Heart left ventricle (tissue), 16 donors: ENCODE results near the gene TPST1. TPM values are rescaled to one million over a fixed set of nuclear protein-coding genes. Genes with fewer than 3 reads are reported as not detected.

Experiments
- ATAC-seq, 4 donors: fragments of 200-7000 bp; cut with Tn5 transposase; one replicate each; pipeline ENCODE4 v1.9.1; 2020 to 2022; ENCODE audit warnings: moderate library complexity in 4 of 4, mild to moderate bottlenecking in 3 of 4, moderate number of reproducible peaks in 1 of 4
- DNase-seq, 5 donors: peaks; one replicate each; pipeline ENCODE4 v3.0.0-alpha.2; 2020
- H3K27ac ChIP-seq, 12 donors: fragments of 200-600 bp; sonication (generic) in 4 of 12; one replicate each; pipeline versions ENCODE4 v1.5.0 to v1.8.0; 2016 to 2022; ENCODE audit warnings: mild to moderate bottlenecking in 2 of 12
- H3K27me3 ChIP-seq, 9 donors: fragments of 200-600 bp; sonication (generic) in 2 of 9; one replicate each; pipeline versions ENCODE4 v1.5.1 to v1.8.0; 2016 to 2022; ENCODE audit warnings: mild to moderate bottlenecking in 3 of 9
- H3K36me3 ChIP-seq, 9 donors: fragments of 200-600 bp; sonication (generic) in 2 of 9; one replicate each; pipeline versions ENCODE4 v1.5.0 to v1.8.0; 2018 to 2022; ENCODE audit warnings: mild to moderate bottlenecking in 2 of 9
- H3K4me1 ChIP-seq, 12 donors: fragments of 200-600 bp; sonication (generic) in 4 of 12; one replicate each; pipeline versions ENCODE4 v1.5.0 to v1.8.0; 2016 to 2022; ENCODE audit warnings: mild to moderate bottlenecking in 3 of 12
- H3K4me3 ChIP-seq, 12 donors: fragments of 200-600 bp; sonication (generic) in 4 of 12; one replicate each; pipeline versions ENCODE4 v1.5.0 to v1.8.0; 2017 to 2022; ENCODE audit warnings: mild to moderate bottlenecking in 9 of 12, moderate library complexity in 4 of 12
- H3K9me3 ChIP-seq, 12 donors: fragments of 200-600 bp; sonication (generic) in 4 of 12; one replicate each; pipeline versions ENCODE4 v1.5.0 to v1.8.0; 2016 to 2022; ENCODE audit warnings: mild to moderate bottlenecking in 1 of 12
- POLR2A ChIP-seq, 2 donors: fragments of 450-650 bp; IDR thresholded peaks; one replicate each; pipeline ENCODE4 v1.6.1; 2017; ENCODE audit warnings: antibody characterized with exemption in 2 of 2, mild to moderate bottlenecking in 2 of 2, moderate library complexity in 2 of 2
- whole genome bisulfite sequencing, 4 donors: extraction: QIAGEN DNeasy Blood & Tissue Kit in 2 of 4; methylation state at CpG; one replicate each; pipeline versions ENCODE4 v1.1.5 to v1.1.7; 2013 to 2018; 5-methylcytosine and 5-hydroxymethylcytosine counted together
- intact Hi-C, 10 donors: fragments of 100-400 bp; cut with DNase I; formaldehyde crosslinking; loops; one replicate each; pipeline versions ENCODE4 v1.11.1 to v1.14.2; 2022
- polyA plus RNA-seq, 2 donors: library from polyadenylated mRNA; stranded (reverse); fragments of 200-250 nt; gene quantifications; one replicate each; pipeline ENCODE4 v1.2.3, GENCODE V29; 2013
- total RNA-seq, 9 donors: library from RNA; depleted of rRNA in 2 of 9; stranded (reverse); fragments of >200 nt in 2 of 9; fragmentation: NEBNext Ultra II Directional in 3 of 9; extraction: Animal tissue kit (Norgen Biotek cat#: 25700) in 3 of 9; gene quantifications; one replicate each; pipeline versions ENCODE4 v1.1.0 to v1.2.4, GENCODE V29; 2016 to 2023
- TF ChIP-seq, protein P1 (sequence below), 12 donors: fragments of 200-600 bp; sonication (generic) in 4 of 12; IDR thresholded peaks; one replicate each; pipeline versions ENCODE4 v1.5.0 to v1.8.0; 2018 to 2022; ENCODE audit warnings: antibody characterized with exemption in 12 of 12, mild to moderate bottlenecking in 5 of 12
- donor health status: ischemic (EF 13 %, LVEDD 7.1; RV severe dilation, severe dysfunction).
- donor health status: healthy with polysubstance abuse.
- donor health status: DM: no; HTN: yes; CAD: no.
- donor health status: DM: no; HTN: no; CAD: no.
- donor health status: ischemic (EF 25% LVEDD 6.9; RV normal size, moderate dysfunction).
- donor health status: ischemic (EF 25% LVEDD 5.7; RV mildly dilated, moderate dysfunction).
- donor health status: healthy.
- donor health status: DM: yes; HTN: yes; CAD: no.
- donor health status: ischemic (EF 35%, LVEDD 5.7; RV mildly dilated, moderate dysfunction).
- donor health status: nonischemic (EF 11% LVEDD 7.7; RV severe dilation, severe dysfunction).
- donor health status: DM: yes; HTN: yes; CAD: no.
- donor health status: PGD.
- donor health status: ischemic (EF 29% LVEDD 5.4; RV normal size, mild dysfunction).
- donor health status: nonischemic (EF 23%, LVEDD 6.1; RV moderate dilation, normal function).

Gene TPST1
- total and polyA plus RNA-seq, 11 donors: 1.9 to 10.8 (median 5.5) TPM

DNA sequence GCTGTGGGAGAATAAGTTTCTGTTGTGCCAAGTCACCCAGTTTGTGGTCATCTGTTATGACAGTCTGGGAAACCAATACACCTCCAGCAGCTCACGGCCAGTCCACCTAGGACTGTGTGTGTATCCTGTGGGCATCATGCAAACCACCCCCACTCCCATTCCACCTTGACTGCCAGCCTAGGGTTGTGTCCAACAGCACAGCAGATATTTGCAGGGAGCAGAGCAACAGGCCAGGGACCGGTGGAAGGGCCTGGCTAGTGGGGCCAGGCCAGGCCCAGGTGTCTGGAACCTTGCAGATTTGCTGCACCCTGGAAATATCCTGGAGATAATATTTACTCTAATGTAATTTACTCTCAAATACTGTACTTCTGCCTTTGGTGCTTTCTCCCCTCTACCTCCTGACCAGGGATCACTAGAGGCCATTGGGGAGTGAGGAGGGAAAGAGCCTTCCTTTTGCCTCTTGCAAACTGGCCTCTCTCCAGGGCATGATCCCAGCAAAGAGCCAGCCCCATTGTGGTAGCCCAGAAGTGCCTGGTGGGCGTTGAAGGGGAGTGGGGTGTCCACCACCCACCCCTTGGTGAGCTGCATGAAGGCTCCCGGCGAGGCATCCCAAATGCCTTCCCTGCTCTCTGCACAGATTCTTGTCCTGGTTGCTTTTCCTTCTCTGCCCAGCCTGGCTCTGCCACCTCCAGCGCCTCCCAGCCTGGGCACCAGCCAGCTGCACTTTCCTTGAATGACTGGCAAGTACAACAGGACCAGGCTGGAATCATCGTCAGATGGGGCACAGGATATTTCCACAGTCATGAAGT lies 15.2 kb upstream of the TPST1 start:
- Histone ChIP-seq H3K27ac (no peak overlapping the region), H3K4me1 (no peaks in the 10 kb centered on the region), H3K4me3 (no peak overlapping the region), H3K36me3 (no peaks in the 10 kb centered on the region), H3K27me3 (no peaks in the 10 kb centered on the region), H3K9me3 (no peaks in the 10 kb centered on the region)
- TF ChIP-seq POLR2A (IDR thresholded peaks at IDR 0.05): no peak
- TF ChIP-seq, protein P1, sequence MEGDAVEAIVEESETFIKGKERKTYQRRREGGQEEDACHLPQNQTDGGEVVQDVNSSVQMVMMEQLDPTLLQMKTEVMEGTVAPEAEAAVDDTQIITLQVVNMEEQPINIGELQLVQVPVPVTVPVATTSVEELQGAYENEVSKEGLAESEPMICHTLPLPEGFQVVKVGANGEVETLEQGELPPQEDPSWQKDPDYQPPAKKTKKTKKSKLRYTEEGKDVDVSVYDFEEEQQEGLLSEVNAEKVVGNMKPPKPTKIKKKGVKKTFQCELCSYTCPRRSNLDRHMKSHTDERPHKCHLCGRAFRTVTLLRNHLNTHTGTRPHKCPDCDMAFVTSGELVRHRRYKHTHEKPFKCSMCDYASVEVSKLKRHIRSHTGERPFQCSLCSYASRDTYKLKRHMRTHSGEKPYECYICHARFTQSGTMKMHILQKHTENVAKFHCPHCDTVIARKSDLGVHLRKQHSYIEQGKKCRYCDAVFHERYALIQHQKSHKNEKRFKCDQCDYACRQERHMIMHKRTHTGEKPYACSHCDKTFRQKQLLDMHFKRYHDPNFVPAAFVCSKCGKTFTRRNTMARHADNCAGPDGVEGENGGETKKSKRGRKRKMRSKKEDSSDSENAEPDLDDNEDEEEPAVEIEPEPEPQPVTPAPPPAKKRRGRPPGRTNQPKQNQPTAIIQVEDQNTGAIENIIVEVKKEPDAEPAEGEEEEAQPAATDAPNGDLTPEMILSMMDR (IDR thresholded peaks at IDR 0.05): no peak
- WGBS, 4 donors: 88 to 91% (median 89%) methylated on average over 5 to 7 of the region's 7 CpGs
- no peak for ATAC-seq
- intact Hi-C loops: no loop called here
- no peak for DNase-seq

DNA sequence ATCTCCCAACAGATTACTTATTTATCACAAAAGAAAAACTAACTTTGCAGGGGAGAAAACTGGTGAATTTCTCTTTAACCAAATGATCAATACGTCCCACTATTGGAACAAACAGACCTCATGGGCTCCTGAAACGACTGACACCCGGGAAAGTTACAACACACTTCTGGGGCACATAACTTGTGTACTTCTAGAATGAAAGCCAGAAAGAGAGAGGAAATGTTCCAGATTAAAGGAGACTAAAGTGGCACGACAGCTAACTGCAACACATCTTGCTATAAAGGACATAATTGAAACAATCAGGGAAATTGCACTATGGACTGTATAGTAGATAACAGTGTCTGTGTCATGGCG lies 14.7 kb upstream of the TPST1 start:
- no peaks in the 10 kb centered on the region for H3K27me3 ChIP-seq
- H3K4me1 ChIP-seq: no peaks in the 10 kb centered on the region
- ATAC-seq (no peak), DNase-seq (no peak)
- intact Hi-C loops: no loop called here
- no peaks in the 10 kb centered on the region for H3K9me3 ChIP-seq
- TF ChIP-seq, protein P1 (IDR thresholded peaks at IDR 0.05): no peak
- no peak for TF ChIP-seq POLR2A (IDR thresholded peaks at IDR 0.05)
- H3K4me3 ChIP-seq: no peak overlapping the region
- WGBS, 4 donors: 81 to 85% (median 82%) methylated on average over 5 of the region's 5 CpGs
- H3K27ac ChIP-seq: no peak overlapping the region
- no peaks in the 10 kb centered on the region for H3K36me3 ChIP-seq

DNA sequence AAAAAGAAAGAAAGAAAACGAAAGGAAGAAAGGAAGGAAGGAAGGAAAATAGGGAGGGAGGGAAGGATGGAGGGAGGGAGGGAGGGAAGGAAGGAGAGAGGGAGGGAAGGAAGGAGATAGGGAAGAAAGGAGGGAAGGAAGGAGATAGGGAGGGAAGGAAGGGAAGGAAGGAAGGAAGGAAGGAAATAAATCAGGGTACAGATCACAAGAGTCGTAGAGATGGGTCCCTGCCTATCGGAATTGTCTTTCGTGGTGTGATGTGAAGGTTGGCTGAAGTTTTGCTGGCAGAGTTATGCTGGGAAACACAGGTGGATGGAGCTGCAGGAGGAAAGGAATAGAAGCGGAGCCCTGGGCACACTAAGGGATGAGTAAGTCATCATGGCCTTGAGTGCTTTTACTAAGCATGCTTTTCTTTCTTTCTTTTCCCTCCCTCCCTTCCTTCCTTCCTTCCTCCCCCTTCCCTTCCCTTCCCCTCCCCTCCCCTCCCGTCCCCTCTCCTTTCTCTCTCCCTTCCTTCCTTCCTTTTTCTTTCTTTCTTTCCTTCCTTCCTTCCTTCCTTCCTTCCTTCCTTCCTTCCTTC lies 11.9 kb upstream of the TPST1 start:
- peaks cover 0 to 2% (median 0%) of the 10 kb centered on the region in 12 donors for H3K4me1 ChIP-seq
- H3K27me3 ChIP-seq: no peaks in the 10 kb centered on the region
- WGBS, 4 donors: 51 to 68% (median 66%) methylated on average over 6 of the region's 6 CpGs
- no peak overlapping the region for H3K4me3 ChIP-seq
- H3K27ac ChIP-seq: no peak overlapping the region
- H3K9me3 ChIP-seq: no peaks in the 10 kb centered on the region
- ATAC-seq (no peak), DNase-seq (no peak)
- TF ChIP-seq, protein P1 (IDR thresholded peaks at IDR 0.05): no peak
- TF ChIP-seq POLR2A (IDR thresholded peaks at IDR 0.05): no peak
- no peaks in the 10 kb centered on the region for H3K36me3 ChIP-seq
- intact Hi-C loops: no loop called here

DNA sequence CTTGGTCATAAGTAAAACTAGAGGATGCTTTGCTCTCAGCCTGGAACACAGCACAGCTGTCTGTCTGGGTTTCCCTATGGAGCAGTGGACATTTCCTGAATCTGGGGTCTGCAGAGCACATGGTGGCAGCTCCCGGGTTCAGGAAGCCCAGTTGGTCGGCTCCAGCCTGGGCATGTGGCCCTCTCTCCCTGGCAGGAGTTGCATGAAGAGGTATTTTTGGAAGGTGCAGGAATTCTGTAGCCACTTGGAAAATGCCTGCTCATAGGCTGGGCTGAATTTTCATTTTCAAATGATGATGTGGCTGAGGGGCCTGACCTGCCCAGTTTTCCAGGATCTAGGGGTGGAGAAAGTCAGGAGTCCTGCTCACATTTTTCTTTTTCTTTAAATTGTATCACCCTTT lies 6.7 kb upstream of the TPST1 start:
- 21 to 33% (median 24%) methylated on average over 2 of the region's 2 CpGs; no CpG with 5 or more reads in 1 of the 4 donors for WGBS, 4 donors
- no peaks in the 10 kb centered on the region for H3K36me3 ChIP-seq
- ATAC-seq (peak in 2 of 4 donors; percentile 42 to 53), DNase-seq (peak in 1 of 5 donors; percentile 28)
- intact Hi-C loops: no loop called here
- peaks cover 0 to 6% (median 0%) of the 10 kb centered on the region in 12 donors for H3K4me1 ChIP-seq
- TF ChIP-seq, protein P1 (IDR thresholded peaks at IDR 0.05): no peak
- TF ChIP-seq POLR2A (IDR thresholded peaks at IDR 0.05): no peak
- H3K27me3 ChIP-seq: no peaks in the 10 kb centered on the region
- no peak overlapping the region for H3K27ac ChIP-seq
- H3K9me3 ChIP-seq: no peaks in the 10 kb centered on the region
- H3K4me3 ChIP-seq: no peak overlapping the region
